NCI-H524 (cell line): ENCODE data around the gene CPNE5.

Experiments used
- DNase-seq, 2 experiments: peaks; one replicate each; lab custom pipeline; 2025; lab: John Stamatoyannopoulos, UW

The CPNE5 gene

DNA sequence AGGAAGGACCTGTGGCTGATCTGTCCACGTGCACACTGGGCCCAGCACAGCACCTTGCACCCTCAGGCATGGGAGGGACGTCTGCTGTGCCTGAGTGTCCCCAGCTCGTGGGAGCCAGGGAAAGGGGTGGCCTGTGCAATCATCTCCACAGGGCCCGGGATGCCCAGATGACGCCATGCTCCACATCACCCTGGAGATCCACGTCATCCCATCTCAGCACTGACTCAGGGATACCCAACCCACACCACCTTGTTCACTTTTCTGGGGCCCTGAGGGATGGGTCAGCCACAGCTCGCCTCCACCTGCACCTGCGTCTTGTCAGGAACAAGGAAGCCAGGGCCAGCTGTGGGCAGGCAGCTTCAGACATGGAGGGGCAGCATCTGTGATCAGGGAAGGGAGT is 93.4 kb downstream of the CPNE5 start:
- no peak for DNase-seq

DNA sequence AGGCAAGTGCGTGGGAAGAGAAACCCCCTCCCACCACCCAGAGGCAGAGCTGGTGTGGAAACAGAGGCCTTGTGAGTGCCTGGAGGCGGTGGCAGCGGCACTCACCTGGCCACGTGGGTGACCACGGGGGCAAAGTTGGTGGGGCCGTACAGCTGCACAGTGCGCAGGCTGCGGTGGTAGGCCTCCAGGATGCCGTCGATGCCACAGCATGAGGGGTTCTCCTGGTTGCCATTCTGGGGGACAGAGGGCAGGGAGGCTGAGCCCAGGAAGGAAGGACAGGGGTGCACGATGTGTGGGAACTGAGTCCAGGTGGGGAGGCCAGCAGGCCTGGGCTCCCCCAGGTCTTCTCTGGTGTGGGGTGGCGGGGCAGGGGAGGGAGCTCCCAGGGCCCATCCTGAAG is 94.0 kb downstream of the CPNE5 start:
- DNase-seq, result no peak

DNA sequence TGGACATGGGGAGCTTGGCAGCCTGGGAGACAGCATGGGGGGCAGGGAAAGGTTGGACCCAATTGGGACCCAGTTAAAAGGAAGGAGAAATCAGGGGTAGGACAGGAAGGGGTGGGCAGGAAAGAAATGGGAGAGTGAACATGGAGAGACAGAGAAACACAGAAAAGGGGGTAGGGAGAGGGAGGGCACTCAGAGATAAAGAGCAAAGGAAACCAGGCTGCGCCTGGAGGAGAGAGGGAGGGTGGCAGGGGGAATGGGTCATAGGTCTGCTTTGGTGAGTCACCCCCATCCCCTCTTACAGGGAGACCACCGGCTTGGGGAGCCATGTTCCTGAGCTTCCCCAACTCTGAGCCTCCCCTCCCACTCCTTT is 95.0 kb downstream of the CPNE5 start:
- DNase-seq, result no peak

GRCh38 chr6:36743538-36744303 is 95.5 kb downstream of the CPNE5 start:
- DNase-seq, result no peak

DNA sequence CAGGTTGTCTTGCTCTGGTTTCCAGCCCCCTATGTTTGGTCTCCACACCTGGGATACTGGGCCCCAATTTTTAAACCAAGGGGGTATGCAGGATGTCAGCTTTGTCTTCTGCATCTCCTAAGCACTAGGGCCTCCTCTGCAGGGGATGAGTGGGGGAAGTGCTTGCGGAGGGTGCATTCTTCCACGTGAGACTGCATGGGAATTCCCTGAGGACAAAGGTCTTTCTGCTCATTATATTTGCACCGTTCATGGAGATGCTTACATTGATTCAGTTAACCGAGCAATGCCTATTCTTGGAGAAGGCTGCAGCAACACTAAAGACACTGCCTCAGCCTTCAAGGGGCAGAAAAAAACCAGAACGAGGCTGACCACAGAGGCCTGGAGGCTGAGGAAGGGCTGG is 96.2 kb downstream of the CPNE5 start:
- DNase-seq, result no peak

DNA sequence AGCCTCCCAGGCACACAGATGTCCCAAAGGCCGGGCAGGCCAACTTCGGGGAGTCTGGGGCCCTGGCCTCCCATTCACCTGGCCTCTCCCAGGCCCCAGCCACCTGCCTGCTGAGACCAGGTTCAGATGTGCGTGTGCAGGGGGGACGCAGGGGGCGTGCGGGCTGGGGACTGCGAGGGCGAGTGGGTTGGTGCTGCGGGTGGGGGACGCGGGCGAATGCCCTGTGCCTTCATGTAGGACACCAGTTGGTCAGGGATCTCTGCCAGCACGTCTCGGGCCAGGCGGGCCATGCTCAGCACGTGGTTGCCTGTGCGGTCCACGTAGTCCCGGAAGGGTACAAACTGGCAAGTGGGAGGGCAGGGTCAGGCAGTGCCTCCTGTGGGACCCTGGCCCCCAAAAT is 97.1 kb downstream of the CPNE5 start:
- no peak for DNase-seq

DNA sequence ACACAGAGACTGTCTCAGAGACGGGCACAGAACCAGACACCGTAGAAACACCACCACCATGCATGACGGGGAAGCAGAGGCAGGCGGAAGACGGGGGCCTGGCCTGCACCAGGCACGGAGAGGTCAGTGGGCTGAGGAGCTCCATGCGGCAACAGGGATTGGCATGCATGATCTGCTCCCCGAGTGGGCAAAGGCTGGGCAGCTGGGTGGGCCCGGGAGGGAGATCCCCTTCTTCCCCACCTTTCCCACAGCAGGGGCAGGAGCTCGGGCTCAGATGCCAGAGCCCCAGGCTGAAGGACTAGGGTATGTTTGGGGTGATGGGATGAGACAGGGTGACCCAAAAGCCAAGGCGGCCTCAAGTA is 98.4 kb downstream of the CPNE5 start:
- no peak for DNase-seq

DNA sequence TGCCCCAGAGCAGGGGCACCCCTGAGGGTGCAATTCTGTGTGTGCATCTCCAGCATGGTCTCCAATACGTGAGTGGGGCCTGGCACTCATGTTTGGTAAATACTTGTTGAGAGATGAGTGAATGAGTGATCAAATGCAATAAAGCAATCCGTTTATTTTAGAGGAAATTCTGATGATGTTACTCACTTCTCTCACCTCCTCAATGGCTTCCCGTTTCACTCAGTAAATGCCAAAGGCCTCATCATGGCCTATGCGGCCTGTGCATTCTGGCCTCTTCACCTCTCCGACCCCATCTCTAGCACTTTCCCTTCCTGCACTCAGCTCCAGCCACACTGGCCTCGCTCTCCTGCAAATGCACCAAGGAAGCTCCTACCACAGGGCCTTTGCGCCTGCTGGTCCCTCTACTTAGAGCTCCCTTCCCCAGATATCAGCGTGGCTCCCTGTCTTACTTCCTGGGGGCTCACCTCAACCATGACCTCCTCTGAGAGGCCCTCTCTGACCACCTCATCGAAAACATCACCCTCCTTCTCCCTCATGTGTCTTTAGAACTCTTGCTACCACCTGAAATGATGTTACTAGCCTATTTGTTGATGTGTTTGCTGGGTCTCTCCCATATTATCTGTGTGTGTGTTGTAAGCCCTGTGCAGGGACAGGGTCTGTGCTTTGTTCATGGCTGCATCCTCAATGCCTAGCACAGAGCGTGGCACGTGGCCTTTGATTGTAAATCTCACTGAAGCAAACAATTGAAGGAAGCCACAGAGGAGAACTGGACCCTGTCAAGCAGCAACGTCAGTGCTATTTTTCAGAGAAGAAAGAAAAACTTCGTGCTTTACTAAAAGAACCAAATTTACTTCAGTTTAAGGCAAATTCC is 99.1 kb downstream of the CPNE5 start:
- no peak for DNase-seq

GRCh38 chr6:36738108-36738507 is 101.1 kb downstream of the CPNE5 start:
- DNase-seq, result no peak

GRCh38 chr6:36737043-36737785 is 102.0 kb downstream of the CPNE5 start:
- DNase-seq, result no peak

DNA sequence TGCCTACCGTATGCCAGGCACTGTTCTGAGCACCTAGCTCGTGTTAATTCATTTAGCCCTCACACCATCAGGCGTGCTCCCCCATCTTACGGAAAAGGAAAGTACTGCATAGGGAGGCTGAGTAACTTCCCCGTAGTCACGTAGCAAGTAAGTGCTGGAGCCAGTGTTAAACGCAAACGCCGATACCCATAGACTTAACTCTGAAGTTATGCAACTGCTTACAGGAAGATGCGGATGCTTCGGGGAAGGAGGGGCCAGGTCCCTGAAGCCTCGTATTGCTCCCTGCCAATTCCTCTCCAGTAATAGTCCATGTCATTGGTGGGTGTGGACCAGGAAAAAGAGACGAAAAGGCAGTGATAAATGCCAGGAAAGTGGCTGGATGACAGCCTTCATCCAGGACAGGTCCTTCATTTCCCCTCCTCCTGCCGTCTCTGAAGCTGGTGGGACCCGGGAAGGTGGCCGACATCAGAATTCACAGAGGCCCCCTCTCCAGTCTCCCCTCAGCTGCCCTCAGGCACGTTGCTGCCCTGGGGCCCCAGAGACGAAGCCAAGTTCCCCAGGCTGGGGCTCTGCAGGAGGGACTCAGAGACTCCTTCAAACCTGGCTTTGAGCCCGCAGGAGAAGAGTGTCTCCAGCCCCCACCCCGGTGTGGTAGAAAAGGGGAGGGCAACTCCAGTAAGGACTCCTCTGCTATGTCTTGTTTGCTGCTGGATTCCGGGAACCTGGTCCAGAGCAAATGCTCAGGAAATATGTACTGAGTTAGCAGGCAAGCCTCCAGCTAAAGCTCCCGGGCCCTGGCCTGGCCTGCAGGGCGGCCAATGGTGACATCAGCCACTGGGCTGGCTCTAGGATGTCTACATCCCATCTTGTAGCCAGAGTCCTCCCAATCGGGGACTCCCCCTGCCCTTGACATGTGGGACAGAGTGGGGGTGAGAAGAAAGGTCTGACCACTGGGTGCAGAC is 103.9 kb downstream of the CPNE5 start:
- DNase-seq, result no peak

- no peak for DNase-seq
Measured at GRCh38 chr6:36734486-36735060, 104.7 kb downstream of the CPNE5 start.

GRCh38 chr6:36733300-36733699 is 105.9 kb downstream of the CPNE5 start:
- DNase-seq, result no peak

- DNase-seq, result no peak
Measured at GRCh38 chr6:36731622-36732310, 107.5 kb downstream of the CPNE5 start.

DNA sequence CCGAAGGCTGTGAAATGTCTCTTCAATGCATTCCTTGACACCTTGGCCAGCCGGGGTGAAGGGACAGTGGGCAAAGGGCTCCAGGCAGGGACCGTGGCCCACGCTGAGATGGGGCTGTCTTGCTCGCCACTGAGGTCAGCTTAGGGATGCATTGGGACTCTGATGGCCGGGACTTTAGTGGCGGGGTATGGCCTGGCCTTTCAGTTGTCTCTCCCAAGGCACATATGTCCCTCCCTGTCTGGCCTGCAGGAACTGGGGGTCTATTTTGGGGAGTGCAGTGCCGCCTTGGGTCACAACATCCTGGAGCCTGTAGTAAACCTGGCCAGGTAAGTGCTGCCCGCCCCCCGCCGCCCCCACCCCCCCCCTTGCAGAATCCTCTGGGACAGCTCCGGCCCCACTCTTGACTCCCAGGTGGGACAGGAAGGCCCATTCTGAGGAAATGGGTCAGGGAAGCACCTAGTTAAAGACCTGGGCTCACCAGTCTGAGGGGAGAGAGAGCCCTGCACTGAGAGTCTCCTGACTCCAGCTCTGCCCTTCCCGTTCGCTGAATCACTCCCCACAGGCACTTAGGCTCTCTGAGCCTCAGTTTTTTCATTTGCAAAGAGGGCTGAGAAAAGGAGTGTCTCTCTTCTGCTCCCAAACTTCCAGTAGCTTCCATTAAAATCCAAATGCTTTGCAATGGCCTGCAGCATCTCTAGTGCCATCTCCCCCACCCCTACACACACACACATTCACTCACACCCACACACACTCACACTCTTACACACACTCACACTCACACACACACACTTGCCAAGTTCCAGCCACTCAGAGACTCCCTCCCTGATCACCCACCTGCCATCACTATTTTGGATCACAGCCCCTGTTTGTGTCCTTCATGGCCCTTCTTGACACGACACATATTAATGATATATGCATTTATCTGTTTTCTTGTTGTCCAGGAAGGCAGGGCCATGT is 108.5 kb downstream of the CPNE5 start:
- no peak for DNase-seq

- no peak for DNase-seq
Measured at GRCh38 chr6:36729161-36729524, 110.1 kb downstream of the CPNE5 start.

DNA sequence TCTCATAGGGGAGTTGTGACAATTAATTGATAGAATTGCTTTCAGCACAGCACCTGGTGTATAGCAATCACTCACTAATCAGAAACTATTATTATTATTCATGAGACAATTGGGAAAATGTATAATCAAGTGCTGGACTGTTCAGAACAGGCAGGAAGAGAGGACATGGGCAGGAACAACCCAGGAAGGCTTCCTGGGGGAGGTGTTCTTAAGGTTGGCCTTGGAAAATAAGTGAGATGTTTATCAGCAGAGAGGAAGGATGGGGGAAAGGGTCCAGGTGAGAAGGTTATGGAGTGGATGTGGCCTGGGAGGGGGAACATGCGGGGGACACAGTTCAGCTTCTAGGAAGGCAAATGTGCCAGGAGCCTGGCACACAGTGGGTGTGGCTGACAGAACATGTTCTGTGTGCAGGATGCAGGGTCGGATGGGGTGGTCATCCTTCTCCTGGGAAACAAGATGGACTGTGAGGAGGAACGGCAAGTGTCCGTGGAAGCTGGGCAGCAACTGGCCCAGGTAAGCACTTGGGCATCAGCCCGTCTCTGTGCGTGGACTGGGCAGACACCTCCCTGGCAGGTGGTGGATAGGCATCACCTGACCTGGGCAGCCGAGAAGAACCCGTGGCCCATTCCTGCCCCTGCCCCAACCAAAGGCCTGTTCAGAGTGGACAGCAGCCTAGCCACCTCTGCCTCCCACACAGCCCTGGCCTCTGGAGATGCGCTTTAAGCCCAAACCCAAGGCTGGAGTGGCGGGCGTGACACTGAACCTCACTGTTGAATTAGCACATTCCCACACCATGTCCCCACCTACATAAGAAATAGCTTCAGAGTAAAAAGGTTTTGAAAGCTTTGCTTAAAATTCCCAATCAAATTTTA is 110.7 kb downstream of the CPNE5 start:
- no peak for DNase-seq

- peak; percentile 93 to 98 for DNase-seq
Measured at GRCh38 chr6:36727505-36728021, 111.7 kb downstream of the CPNE5 start.
